Measurements from ENCODE around the gene CTNNA2. TPM values are rescaled to one million over a fixed set of nuclear protein-coding genes. Genes with fewer than 3 reads are reported as not detected.

CTNNA2 gene
- total RNA-seq, 1 experiment from 2014 or later, result 0.10 TPM

GRCh38 chr2:79702905-79703304, 190.1 kb downstream of the CTNNA2 start:
- DNase-seq (ENCODE audit: low spot score), result no peak

GRCh38 chr2:79711098-79711497, 198.2 kb downstream of the CTNNA2 start:
- DNase-seq (ENCODE audit: low spot score), result no peak

GRCh38 chr2:79713131-79713785, 200.4 kb downstream of the CTNNA2 start:
- no peak for DNase-seq (ENCODE audit: low spot score)

- DNase-seq (ENCODE audit: low spot score), result no peak
Observed at GRCh38 chr2:79714283-79714682, 201.4 kb downstream of the CTNNA2 start.

GRCh38 chr2:79715338-79715737, 202.5 kb downstream of the CTNNA2 start:
- DNase-seq (ENCODE audit: low spot score), result no peak

- no peak for DNase-seq (ENCODE audit: low spot score)
Observed at GRCh38 chr2:79716266-79716665, 203.4 kb downstream of the CTNNA2 start.

GRCh38 chr2:79717364-79718007, 204.6 kb downstream of the CTNNA2 start:
- DNase-seq (ENCODE audit: low spot score), result peak; percentile 35

- no peak for DNase-seq (ENCODE audit: low spot score)
Observed at GRCh38 chr2:79721061-79721460, 208.2 kb downstream of the CTNNA2 start.

GRCh38 chr2:79721966-79722365, 209.1 kb downstream of the CTNNA2 start:
- DNase-seq (ENCODE audit: low spot score), result no peak

GRCh38 chr2:79723830-79724229, 211.0 kb downstream of the CTNNA2 start:
- no peak for DNase-seq (ENCODE audit: low spot score)

GRCh38 chr2:79729532-79729931, 216.7 kb downstream of the CTNNA2 start:
- DNase-seq (ENCODE audit: low spot score), result no peak

- DNase-seq (ENCODE audit: low spot score), result no peak
Observed at GRCh38 chr2:79734518-79734917, 221.7 kb downstream of the CTNNA2 start.

GRCh38 chr2:79740879-79741443, 228.1 kb downstream of the CTNNA2 start:
- no peak for DNase-seq (ENCODE audit: low spot score)

- no peak for DNase-seq (ENCODE audit: low spot score)
Observed at GRCh38 chr2:79750321-79750720, 237.5 kb downstream of the CTNNA2 start.

- no peak for DNase-seq (ENCODE audit: low spot score)
Observed at GRCh38 chr2:79757526-79757925, 244.7 kb downstream of the CTNNA2 start.

- DNase-seq (ENCODE audit: low spot score), result no peak
Observed at GRCh38 chr2:79758042-79758441, 245.2 kb downstream of the CTNNA2 start.

GRCh38 chr2:79758749-79759282, 246.0 kb downstream of the CTNNA2 start:
- no peak for DNase-seq (ENCODE audit: low spot score)

GRCh38 chr2:79770926-79771325, 258.1 kb downstream of the CTNNA2 start:
- no peak for DNase-seq (ENCODE audit: low spot score)

GRCh38 chr2:79771493-79771892, 258.6 kb downstream of the CTNNA2 start:
- no peak for DNase-seq (ENCODE audit: low spot score)

- DNase-seq (ENCODE audit: low spot score), result no peak
Observed at GRCh38 chr2:79774016-79774415, 261.2 kb downstream of the CTNNA2 start.

GRCh38 chr2:79776461-79776860, 263.6 kb downstream of the CTNNA2 start:
- no peak for DNase-seq (ENCODE audit: low spot score)

GRCh38 chr2:79780781-79781180, 267.9 kb downstream of the CTNNA2 start:
- no peak for DNase-seq (ENCODE audit: low spot score)

Measured in HT-29 (cell line).